HL-60/S4 (cell line): ENCODE results near the gene MMAA.

Experiments used
- in situ Hi-C: fragments of 300-500 bp; cut with MboI; formaldehyde crosslinking; loops from 2 replicates; pipeline ENCODE4 v1.14.3; 2022; ENCODE audit warnings: low sequenced_read_pairs

Gene MMAA

DNA sequence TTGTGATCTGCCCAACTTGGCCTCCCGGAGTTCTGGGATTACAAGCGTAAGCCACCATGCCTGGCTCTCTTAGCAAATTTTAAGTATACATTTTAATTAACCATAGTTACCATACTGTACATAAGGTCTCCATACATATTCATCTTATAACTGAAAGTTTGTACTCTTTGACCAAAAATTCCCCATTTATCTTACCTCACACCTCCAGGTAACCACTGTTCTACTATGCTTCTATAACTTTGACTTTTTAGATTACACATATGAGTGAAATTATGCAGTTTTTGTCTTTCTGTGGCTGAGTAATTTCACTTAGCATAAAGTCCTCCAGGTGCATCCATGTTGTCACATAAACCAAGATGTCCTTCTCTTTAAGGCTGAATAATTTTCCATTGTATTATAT, 78.1 kb downstream of the MMAA start:
- in situ Hi-C loops, result no loop called here

- in situ Hi-C loops, result no loop called here
Observed at GRCh38 chr4:145698507-145698906, 79.3 kb downstream of the MMAA start.

- in situ Hi-C loops, result no loop called here
Observed at GRCh38 chr4:145703850-145704497, 84.8 kb downstream of the MMAA start.

GRCh38 chr4:145709336-145709735, 90.2 kb downstream of the MMAA start:
- in situ Hi-C loops, result no loop called here
